GM12801 (cell line): ENCODE results near the gene AGMO.

Experiments used
- TF ChIP-seq, protein P1 (sequence below): IDR thresholded peaks from one replicate; pipeline ENCODE4 v1.5.1; 2011; ENCODE audit warnings: control low read depth; ENCODE audit not compliant: insufficient read length; ENCODE audit errors: extremely low read depth

AGMO gene

DNA sequence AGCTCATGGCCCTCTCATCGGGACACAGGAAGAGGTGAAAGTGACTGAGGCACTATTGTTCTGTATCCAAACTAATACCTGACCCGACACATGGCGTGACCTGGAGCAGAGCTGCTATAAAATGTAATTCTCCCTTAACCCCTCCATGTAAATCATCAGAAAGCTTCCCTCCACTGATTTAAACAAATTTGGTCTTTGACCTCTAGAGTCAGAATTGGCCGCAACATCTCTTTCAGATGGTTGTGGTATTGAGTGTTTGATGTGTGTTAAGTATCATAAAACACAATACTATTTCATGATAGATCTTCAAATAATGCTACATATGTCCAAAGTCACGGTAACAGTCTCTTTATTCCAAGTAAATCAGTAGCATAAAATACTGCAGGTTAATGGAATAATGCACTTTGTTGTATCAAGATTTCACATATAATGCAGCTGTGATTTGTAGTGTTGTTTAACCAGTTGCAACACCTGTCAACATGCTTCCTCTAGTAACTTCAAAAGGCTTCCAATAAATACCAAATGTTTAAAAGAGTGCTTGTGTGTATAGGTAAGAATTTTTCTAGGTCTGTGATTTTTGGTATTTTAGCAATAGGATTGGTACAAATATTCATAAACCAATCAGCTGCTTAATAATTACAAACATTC, 144.3 kb downstream of the AGMO start:
- TF ChIP-seq, protein P1, sequence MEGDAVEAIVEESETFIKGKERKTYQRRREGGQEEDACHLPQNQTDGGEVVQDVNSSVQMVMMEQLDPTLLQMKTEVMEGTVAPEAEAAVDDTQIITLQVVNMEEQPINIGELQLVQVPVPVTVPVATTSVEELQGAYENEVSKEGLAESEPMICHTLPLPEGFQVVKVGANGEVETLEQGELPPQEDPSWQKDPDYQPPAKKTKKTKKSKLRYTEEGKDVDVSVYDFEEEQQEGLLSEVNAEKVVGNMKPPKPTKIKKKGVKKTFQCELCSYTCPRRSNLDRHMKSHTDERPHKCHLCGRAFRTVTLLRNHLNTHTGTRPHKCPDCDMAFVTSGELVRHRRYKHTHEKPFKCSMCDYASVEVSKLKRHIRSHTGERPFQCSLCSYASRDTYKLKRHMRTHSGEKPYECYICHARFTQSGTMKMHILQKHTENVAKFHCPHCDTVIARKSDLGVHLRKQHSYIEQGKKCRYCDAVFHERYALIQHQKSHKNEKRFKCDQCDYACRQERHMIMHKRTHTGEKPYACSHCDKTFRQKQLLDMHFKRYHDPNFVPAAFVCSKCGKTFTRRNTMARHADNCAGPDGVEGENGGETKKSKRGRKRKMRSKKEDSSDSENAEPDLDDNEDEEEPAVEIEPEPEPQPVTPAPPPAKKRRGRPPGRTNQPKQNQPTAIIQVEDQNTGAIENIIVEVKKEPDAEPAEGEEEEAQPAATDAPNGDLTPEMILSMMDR: no peak

GRCh38 chr7:15411019-15411418, 150.8 kb downstream of the AGMO start:
- TF ChIP-seq, protein P1: no peak

- TF ChIP-seq, protein P1: no peak
Observed at GRCh38 chr7:15407910-15408309, 153.9 kb downstream of the AGMO start.

GRCh38 chr7:15403751-15404150, 158.1 kb downstream of the AGMO start:
- TF ChIP-seq, protein P1: no peak

GRCh38 chr7:15403315-15403714, 158.5 kb downstream of the AGMO start:
- TF ChIP-seq, protein P1: no peak

DNA sequence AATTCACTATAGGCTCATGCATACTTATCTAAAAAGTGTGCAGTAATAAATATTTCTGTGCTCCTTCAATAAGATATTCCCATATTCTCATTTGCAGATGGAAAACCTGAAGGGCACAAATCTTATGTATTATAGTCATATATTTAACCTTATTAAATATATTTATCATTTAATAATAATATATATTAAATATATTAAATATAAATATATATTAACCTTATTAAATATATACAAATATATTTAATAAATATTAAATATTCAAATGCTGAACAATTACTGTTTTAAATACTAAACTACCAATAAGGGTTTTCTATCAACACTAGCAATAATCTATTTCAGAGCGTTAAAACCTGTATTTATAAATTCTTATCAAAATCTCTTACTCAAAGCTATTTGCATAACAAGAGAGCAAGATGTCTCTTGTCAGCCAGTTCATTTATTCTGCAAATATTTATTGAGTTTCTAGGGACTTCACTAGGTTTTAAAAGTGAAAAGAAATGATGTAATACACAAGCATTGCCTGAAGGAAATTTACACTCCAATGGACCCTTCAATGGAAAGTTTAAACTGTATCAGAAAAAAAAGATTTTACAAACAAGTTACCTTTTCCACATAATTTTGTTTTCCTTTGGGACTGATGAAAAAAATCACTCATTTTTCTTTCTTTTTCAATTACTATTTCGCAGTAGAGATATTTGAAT, 159.2 kb downstream of the AGMO start:
- TF ChIP-seq, protein P1: no peak

- TF ChIP-seq, protein P1: no peak
Observed at GRCh38 chr7:15400440-15400839, 161.4 kb downstream of the AGMO start.
